Chondrocyte (in vitro differentiated cells): ENCODE data around the gene ANO2. TPM values are rescaled to one million over a fixed set of nuclear protein-coding genes. Genes with fewer than 3 reads are reported as not detected.

Experiments used
- DNase-seq: peaks from one replicate; pipeline ENCODE4 v3.0.0; 2021; ENCODE audit warnings: mixed read lengths, low spot score
- H3K27ac Mint-ChIP-seq: one replicate; pipeline ENCODE4 v1.8.0; 2021; ENCODE audit warnings: mild to moderate bottlenecking, moderate library complexity, mixed read lengths; ENCODE audit not compliant: unreplicated experiment
- H3K27me3 Mint-ChIP-seq: 2 replicates; pipeline ENCODE4 v1.8.0; 2021; ENCODE audit warnings: low read depth, mixed read lengths
- H3K36me3 Mint-ChIP-seq: 2 replicates; pipeline ENCODE4 v1.8.0; 2021; ENCODE audit warnings: low read depth, mixed read lengths
- H3K4me1 Mint-ChIP-seq: 2 replicates; pipeline ENCODE4 v1.8.0; 2021; ENCODE audit warnings: low read depth, mild to moderate bottlenecking, mixed read lengths
- H3K4me3 Mint-ChIP-seq: one replicate; pipeline ENCODE4 v1.8.0; 2021; ENCODE audit warnings: mild to moderate bottlenecking, moderate library complexity, mixed read lengths; ENCODE audit not compliant: unreplicated experiment
- H3K9me3 Mint-ChIP-seq: 2 replicates; pipeline ENCODE4 v1.8.0; 2021; ENCODE audit warnings: low read depth, mixed read lengths
- total RNA-seq: library from RNA; stranded (reverse); gene quantifications from 3 replicates; pipeline ENCODE4 v1.2.1, GENCODE V29; 2021
- TF ChIP-seq, protein P1 (sequence below): fragments of 200-600 bp; sonication (generic); IDR thresholded peaks from 2 replicates; pipeline ENCODE4 v1.5.0; 2021; ENCODE audit warnings: antibody characterized with exemption, mild to moderate bottlenecking, moderate library complexity

ANO2 gene
- total RNA-seq, 1 donor from 2014 or later = 0.47 TPM

DNA sequence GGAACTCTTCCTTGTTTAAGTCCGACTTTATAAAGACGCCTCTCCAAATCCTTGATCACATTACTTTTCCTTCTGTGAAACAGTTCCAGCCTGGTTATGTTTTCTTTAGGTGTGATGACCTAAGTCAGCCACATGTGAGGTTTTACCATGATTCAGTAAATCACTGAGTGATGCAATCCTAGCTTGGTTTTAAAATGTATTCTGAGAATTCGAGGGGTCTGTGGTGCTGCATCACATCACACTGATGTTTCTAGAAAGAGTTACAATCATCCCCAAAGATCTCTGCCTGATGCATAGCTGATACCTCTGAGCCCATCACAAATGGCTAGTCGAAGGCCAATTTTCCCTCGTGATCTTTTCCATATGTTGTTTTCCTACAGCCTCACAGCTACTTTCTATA is 152.7 kb downstream of the ANO2 start:
- no peak for DNase-seq
- H3K27me3 Mint-ChIP-seq = peaks cover 11% of the 10 kb centered on the region

DNA sequence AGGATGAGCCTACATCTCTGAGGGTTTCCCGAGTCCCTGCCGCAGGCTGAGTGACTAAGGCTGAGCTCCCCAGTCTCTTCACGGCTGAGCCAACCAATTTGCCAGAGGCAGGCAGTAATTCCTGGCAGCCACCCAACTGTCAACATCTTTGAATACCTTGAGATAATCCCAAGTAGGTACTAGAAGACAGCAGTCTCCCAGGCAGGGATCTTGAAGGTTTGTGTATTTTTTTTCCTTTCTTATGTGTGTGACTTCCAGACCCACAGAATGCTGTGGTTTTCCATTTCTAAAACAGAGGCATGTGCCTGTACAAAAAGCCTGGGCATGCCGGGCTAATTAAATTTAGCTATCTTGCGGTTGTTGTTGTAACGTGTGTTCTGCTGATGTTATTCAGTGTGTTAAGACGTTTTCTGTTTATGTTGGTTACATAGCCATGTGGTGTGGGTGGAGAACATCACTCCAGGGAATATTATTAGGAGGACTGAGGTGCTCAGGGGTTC is 155.5 kb downstream of the ANO2 start:
- Mint-ChIP-seq H3K9me3 (no peaks in the 10 kb centered on the region), H3K27me3 (peaks cover 11% of the 10 kb centered on the region), H3K27ac (no peak overlapping the region), H3K36me3 (no peaks in the 10 kb centered on the region), H3K4me1 (no peaks in the 10 kb centered on the region), H3K4me3 (no peak overlapping the region)
- DNase-seq = no peak
- TF ChIP-seq, protein P1, sequence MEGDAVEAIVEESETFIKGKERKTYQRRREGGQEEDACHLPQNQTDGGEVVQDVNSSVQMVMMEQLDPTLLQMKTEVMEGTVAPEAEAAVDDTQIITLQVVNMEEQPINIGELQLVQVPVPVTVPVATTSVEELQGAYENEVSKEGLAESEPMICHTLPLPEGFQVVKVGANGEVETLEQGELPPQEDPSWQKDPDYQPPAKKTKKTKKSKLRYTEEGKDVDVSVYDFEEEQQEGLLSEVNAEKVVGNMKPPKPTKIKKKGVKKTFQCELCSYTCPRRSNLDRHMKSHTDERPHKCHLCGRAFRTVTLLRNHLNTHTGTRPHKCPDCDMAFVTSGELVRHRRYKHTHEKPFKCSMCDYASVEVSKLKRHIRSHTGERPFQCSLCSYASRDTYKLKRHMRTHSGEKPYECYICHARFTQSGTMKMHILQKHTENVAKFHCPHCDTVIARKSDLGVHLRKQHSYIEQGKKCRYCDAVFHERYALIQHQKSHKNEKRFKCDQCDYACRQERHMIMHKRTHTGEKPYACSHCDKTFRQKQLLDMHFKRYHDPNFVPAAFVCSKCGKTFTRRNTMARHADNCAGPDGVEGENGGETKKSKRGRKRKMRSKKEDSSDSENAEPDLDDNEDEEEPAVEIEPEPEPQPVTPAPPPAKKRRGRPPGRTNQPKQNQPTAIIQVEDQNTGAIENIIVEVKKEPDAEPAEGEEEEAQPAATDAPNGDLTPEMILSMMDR = no peak

More for the DNA sequence above, 152.7 kb downstream of the ANO2 start:
- Mint-ChIP-seq H3K4me1 (no peaks in the 10 kb centered on the region), H3K27ac (no peak overlapping the region), H3K4me3 (no peak overlapping the region), H3K9me3 (no peaks in the 10 kb centered on the region), H3K36me3 (no peaks in the 10 kb centered on the region)
- TF ChIP-seq, protein P1 = no peak

DNA sequence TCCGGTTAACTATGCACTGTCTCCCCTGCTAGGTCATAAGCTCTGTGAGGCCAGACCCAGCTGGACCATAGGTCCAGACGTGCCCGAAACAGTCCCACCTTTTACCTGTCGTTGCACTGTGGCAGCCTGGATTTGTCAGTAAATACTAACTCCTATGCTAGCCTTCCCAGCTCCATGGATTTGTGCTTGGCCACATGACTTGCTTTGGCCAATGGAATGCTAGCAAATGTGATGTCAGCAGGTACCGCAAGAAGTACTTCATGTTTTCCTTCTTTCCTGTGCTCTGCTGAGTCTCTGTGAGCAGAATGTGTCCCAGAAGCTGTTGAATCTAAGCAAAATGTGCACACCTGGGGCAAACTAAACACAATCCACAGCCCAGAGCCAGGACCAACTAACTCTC is 157.2 kb downstream of the ANO2 start:
- no peak for DNase-seq
- Mint-ChIP-seq H3K27me3 (peaks cover 11% of the 10 kb centered on the region), H3K36me3 (no peaks in the 10 kb centered on the region), H3K4me1 (no peaks in the 10 kb centered on the region), H3K9me3 (no peaks in the 10 kb centered on the region), H3K4me3 (no peak overlapping the region), H3K27ac (no peak overlapping the region)
- TF ChIP-seq, protein P1 = no peak

DNA sequence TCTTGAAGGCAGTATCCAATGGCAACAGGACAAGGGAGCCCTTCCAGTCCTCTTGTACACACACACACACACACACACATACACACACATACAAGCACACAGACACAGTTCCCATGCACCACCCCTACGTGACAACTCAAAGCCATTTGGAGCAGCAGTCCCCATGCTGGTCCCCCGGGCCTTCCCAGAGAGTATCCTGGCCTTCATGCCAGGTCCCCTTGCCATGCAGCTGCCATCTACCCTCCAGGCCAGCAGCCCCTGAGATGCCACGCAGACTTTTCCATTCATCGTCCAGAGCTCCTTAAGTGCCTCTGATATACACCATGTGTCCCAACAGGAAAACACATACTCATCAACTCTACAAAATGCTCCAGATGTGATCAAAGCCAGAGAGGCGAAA is 159.5 kb downstream of the ANO2 start:
- DNase-seq = no peak
- H3K36me3 Mint-ChIP-seq = no peaks in the 10 kb centered on the region
- no peak overlapping the region for H3K27ac Mint-ChIP-seq
- H3K4me3 Mint-ChIP-seq = no peak overlapping the region
- H3K4me1 Mint-ChIP-seq = no peaks in the 10 kb centered on the region
- TF ChIP-seq, protein P1 = no peak
- peaks cover 3% of the 10 kb centered on the region for H3K9me3 Mint-ChIP-seq
- peaks cover 11% of the 10 kb centered on the region for H3K27me3 Mint-ChIP-seq

DNA sequence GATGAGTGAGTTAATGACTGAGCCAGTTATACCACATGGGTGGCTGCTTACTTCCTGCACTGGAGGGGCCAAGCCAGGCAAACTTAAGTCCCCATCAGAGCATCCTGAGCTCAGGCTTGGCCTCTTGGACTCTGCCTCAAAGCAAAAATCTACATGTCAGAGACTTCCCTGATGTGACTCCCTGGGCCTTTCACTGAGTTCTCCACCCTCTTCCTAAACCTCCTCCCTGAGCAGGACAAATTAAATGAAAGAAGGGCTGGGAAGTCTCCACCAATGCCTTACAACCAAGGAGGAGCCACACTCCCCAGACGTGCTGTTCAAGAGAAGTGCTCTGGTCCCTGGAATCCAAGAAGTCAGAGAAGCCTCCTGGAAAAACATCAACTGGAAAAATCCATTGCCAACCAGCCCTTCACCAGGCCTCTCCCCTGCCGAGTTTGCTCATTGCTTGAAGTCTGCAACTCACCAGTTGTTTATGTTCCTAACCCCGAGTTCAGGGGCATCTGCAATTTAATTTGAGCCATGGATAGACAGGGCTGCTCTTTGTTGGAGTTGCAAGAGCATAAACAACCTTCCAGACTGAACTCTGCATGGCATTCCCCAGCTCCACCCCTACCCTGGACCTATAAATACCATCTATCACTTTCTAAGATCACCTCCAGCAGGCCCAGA is 160.5 kb downstream of the ANO2 start:
- DNase-seq = no peak
- Mint-ChIP-seq H3K4me3 (no peak overlapping the region), H3K4me1 (no peaks in the 10 kb centered on the region), H3K36me3 (no peaks in the 10 kb centered on the region), H3K9me3 (peaks cover 3% of the 10 kb centered on the region), H3K27ac (no peak overlapping the region), H3K27me3 (peaks cover 4% of the 10 kb centered on the region)
- TF ChIP-seq, protein P1 = no peak
